DMS 273 (cell line): ENCODE results near the gene IFT52.
A peak's percentile ranks its signal among the peaks of the same experiment; 100 is the strongest.
"Not testable (repeated sequence)": the region's sequence is repeated elsewhere in the genome, so short reads cannot be mapped to it uniquely, and the experiment has no call there.

Experiments used
- DNase-seq: peaks from one replicate; lab custom pipeline; 2025; ENCODE audit not compliant: unreplicated experiment; lab: John Stamatoyannopoulos, UW

IFT52 gene

DNA sequence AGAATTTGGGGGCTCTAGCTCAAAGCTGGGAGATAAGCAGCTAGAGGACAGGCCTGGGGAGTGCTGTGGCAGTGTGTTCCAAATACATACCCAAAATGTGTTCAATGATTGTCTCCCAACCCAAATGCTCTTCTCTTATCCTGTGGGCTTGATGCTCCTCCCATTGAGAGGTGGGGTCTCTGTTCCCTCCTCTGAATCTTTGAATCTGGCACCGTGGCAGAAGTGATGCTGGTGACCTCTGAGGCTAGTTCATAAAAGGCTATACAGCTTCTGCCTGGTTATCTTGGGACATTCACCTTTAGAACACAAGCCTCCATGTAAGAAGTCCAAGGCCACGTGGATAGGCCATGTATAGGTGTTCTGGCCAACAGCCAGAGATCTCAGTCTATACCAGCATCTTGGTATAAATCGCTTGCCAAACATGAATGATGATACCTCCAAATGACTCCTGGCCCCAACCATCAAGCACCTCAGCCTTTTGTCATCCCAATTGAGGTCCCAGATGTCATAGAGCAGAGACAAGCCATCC, 60.3 kb downstream of the IFT52 start:
- no peak for DNase-seq

DNA sequence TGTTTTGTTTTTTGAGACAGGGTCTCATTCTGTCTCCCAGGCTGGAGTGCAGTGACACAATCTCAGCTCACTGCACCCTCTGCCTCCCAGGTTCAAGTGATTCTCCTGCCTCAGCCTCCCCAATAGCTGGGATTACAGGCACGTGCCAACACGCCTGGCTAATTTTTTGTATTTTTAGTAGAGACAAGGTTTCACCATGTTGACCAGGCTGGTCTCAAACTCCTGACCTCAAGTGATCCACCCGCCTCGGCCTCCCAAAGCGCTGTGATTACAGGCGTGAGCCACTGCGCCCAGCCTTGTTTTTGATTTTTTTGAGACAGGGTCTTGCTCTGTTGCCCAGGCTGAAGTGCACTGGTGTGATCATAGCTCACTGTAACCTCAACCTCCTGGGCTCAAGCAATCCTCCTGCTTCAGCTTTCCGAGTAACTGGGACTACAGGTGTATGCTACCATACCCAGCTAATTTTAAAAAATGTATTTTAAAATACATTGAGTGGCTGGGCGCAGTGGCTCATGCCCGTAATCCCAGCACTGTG, 61.0 kb downstream of the IFT52 start:
- DNase-seq: not testable (repeated sequence)

GRCh38 chr20:43653966-43654365, 63.2 kb downstream of the IFT52 start:
- DNase-seq: no peak

- DNase-seq: not testable (repeated sequence)
Measured at GRCh38 chr20:43655176-43655575, 64.4 kb downstream of the IFT52 start.

GRCh38 chr20:43655937-43656336, 65.2 kb downstream of the IFT52 start:
- DNase-seq: no peak

DNA sequence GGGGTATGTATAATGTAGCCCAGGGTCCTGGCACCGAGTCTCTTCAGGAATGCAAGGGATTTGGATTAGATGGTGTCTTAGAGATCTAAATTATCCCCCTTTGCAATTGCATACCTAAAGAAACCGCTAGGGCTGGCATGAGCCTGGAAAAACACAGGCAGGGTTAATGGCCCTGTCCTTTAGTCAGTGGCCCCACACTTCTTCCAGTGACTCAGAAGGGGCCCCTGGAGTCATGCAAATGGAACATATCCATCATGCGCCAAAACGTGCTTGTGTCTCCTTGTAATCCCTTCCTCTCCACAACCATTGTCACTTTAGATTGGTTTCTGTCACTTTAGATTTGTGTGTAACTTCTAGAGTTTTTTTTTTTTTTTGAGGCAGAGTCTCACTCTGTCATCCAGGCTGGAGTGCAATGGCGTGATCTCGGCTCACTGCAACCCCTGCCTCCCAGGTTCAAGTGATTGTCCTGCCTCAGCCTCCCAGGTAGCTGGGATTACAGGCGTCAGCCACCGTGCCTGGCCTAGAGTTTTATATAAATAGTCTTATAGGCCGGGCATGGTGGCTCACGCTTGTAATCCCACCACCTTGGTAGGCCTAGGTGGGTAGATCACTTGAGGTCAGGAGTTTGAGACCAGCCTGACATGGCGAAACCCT, 67.5 kb downstream of the IFT52 start:
- DNase-seq: peak; percentile 65

GRCh38 chr20:43658723-43659419, 68.1 kb downstream of the IFT52 start:
- DNase-seq: peak; percentile 20

DNA sequence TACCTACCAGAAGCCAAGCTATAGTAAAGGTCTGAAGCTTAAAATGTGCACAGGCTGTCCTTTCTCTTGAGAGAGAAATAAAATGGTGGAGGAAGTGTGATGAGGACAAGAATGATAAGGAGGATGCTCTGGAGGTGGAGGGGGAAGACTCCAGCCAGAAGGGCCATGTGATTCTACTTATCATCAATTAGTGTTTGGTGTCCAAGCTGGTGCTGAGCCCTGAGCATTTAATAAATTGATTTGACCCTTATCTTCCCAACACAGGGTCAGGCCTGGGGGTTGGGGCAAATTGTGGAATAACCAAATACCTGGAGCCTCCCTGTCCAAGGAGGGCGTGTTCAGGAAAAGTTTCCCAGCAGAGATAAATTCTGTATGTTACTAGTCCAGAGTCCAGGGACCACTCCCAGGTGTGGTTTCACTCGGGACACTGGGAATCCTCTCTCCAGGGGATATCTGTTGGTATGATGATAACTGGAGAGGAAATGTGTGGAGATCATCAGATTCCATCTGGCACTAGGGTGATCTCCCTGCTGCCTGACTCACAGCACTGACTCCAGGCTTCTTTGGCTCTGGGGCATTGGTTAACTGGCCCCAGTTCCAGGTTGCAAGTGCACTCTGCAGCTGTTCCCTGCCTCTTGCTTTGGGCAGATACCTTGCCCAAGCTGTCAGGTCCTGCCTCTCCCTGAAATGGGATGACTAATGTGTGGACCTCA, 72.4 kb downstream of the IFT52 start:
- DNase-seq: peak; percentile 62

DNA sequence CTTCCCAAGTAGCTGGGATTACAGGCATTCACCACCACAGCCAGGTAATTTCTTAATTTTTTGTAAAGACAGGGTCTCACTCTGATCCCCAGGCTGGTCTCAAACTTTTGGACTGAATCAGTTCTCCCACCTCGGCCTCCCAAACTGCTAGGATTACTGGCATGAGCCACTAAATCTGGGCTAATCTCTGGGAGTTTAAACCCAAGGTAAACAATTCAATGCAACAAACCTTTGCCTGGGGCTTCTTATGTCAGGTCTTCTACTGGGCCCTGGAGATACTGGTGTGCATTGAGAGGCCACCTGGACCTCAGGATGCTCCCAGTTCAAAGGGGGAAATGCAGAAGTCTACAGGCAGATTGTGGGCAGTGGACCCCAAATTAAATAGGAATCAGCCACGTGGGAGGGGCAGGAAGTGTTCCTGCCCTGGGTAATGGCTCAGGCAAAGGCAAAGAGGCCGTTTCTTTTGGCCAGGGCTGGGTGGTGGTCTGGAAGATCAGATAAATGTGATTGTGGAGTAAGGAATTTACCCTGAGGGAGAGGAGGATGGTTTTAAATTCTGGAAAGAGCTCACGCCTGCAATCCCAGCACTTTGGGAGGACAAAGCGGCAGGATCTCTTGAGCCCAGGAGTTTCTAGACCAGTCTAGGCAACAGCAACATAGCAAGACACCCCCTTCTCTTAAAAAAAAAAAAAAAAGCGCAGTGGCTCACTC, 74.9 kb downstream of the IFT52 start:
- DNase-seq: no peak

GRCh38 chr20:43666376-43667328, 75.9 kb downstream of the IFT52 start, which contains the start of gene MYBL2:
TSS of gene MYBL2 (plus strand) at chr20:43667114. CDS start at chr20:43667284, 170 bp downstream.
- peak; percentile 87 for DNase-seq

DNA sequence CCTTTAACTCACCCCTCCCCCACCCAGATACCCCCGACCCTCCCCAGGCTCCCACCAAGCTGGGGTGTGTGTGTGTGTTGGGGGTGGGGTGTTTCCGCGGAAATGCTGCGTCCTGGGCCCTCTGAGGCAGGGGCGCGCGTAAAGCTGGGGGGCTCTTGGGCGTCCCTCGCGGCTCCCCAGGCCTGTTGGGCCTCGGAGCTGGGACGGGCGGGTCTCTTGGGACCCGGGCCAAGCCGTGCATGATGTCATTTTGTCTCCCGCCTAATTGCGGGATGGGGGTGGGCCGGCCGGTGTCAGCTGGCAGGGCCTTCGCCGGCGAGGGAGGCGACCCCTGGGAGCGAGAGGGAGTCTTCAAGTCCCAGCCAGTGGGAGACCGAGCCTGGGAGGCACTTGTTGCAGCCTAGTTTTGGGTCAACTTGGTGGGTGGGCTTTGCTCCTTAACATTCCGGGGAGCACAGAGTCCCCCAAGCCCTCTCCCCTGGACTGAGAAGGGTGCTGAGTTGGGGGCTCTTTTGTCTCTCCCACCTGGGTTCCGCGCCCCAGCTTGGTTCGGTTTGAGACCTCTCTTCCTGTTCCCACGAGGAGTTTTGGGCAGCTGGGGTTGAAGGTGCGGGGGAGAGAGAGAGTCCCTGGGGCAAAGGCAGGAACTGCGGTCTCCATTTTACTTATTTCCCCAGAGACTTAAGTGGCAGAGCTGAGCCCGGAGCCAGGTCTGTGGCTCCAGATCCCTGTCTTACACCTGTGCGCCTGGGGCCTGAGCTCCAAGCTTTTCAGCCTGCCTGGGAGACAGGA, 76.8 kb downstream of the IFT52 start:
- DNase-seq: peak; percentile 79

DNA sequence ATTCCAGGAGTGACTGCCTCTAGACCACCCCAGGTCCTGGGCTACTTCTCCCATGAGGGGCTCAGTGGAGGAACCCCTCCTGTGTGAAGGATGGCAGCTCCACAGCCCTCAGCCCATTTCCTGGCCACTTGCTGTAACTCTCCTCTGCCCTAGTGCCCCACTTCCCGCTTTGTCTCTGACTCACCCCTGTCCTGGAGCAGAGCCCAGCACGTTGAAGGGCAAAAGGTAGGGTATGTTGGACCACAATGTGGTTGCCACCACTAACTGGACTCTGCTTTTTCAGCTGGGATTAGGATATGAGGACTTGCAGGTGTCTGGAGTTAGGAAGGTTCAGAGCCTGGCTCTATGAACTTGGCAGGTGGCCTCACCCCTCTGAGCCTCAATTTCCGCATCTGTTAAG, 78.6 kb downstream of the IFT52 start:
- no peak for DNase-seq

- no peak for DNase-seq
Measured at GRCh38 chr20:43670423-43670822, 79.7 kb downstream of the IFT52 start.

DNA sequence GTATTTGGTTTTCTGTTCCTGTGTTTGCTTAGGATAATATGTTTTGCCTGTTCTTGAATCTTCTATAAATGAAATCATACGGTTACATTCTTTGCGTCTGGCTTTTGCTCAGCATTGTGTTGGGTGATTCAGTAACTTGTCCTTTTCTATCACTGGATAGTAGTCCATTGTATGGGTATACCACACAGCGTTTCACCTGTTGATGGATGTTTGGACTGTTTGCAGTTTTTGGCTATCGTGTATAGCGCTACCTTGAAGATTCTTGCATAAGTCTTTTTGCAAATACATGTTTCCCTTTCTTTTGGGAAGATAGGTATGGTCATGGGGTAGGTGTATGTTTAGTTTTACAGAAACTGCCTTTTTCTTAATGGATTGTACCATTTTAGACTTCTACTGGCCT, 85.6 kb downstream of the IFT52 start:
- no peak for DNase-seq

DNA sequence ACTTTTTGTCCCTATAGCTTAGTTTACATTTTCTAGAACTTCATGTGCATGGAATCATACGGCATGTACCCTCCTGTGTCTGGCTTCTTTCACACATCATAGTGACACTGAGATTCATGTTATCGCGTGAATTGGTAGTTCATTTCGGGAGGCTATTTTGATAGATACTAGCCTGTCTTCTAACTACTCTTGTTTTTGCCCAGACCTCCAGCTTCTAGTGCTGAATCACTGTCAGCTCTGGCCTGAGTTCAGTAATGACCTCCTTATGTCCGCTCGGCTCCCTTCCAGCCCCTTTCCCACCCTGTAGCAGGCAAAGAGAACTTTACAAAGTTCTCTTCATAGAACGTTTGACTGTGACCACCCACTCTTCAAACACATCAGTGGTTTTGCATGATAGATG, 90.2 kb downstream of the IFT52 start:
- no peak for DNase-seq

- peak; percentile 90 for DNase-seq
Measured at GRCh38 chr20:43681468-43681942, 90.8 kb downstream of the IFT52 start.

- DNase-seq: peak; percentile 80
Measured at GRCh38 chr20:43681991-43682410, 91.3 kb downstream of the IFT52 start.

GRCh38 chr20:43682446-43682845, 91.7 kb downstream of the IFT52 start:
- DNase-seq: no peak

- DNase-seq: no peak
Measured at GRCh38 chr20:43686820-43687219, 96.1 kb downstream of the IFT52 start.
